ENCODE results near the gene FHOD3. TPM values are rescaled to one million over a fixed set of nuclear protein-coding genes. Genes with fewer than 3 reads are reported as not detected.

FHOD3 gene
- total RNA-seq, 1 donor: 3.0 TPM

- no peak overlapping the region for H3K4me3 ChIP-seq (ENCODE audit: low read depth, low read length)
- DNase-seq (ENCODE audit: low read depth): no peak
- TF ChIP-seq, protein P1, sequence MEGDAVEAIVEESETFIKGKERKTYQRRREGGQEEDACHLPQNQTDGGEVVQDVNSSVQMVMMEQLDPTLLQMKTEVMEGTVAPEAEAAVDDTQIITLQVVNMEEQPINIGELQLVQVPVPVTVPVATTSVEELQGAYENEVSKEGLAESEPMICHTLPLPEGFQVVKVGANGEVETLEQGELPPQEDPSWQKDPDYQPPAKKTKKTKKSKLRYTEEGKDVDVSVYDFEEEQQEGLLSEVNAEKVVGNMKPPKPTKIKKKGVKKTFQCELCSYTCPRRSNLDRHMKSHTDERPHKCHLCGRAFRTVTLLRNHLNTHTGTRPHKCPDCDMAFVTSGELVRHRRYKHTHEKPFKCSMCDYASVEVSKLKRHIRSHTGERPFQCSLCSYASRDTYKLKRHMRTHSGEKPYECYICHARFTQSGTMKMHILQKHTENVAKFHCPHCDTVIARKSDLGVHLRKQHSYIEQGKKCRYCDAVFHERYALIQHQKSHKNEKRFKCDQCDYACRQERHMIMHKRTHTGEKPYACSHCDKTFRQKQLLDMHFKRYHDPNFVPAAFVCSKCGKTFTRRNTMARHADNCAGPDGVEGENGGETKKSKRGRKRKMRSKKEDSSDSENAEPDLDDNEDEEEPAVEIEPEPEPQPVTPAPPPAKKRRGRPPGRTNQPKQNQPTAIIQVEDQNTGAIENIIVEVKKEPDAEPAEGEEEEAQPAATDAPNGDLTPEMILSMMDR (IDR thresholded peaks at IDR 0.05; ENCODE audit: insufficient read depth, low read length): no peak
These were observed 151.1 kb downstream of the FHOD3 start for GRCh38 chr18:36448384-36449290.

DNA sequence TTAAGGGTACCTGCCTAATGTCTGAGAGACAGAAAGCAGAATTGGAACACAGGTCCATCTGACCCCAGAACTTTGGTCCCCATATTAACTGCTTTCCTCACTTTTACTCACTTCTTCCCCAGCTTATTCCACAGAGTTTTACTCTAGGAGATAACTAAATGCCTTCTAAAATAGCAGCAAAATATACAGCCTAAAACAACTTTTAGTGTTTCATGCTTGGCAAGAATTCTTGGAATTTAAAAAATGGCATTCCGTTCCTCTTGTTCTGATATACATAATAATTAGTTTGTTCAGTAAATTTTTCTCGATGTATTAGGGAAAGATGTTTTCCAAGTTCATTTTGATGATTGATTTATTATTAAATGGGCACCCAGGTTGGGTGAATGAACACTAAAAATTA is 151.9 kb downstream of the FHOD3 start:
- TF ChIP-seq, protein P1 (IDR thresholded peaks at IDR 0.05; ENCODE audit: insufficient read depth, low read length): no peak
- DNase-seq (ENCODE audit: low read depth): peak; percentile 25
- H3K4me3 ChIP-seq (ENCODE audit: low read depth, low read length): no peak overlapping the region

GRCh38 chr18:36450264-36450663 is 152.8 kb downstream of the FHOD3 start:
- TF ChIP-seq, protein P1 (IDR thresholded peaks at IDR 0.05; ENCODE audit: insufficient read depth, low read length): no peak
- H3K4me3 ChIP-seq (ENCODE audit: low read depth, low read length): no peak overlapping the region
- DNase-seq (ENCODE audit: low read depth): no peak

- TF ChIP-seq, protein P1 (IDR thresholded peaks at IDR 0.05; ENCODE audit: insufficient read depth, low read length): no peak
- no peak overlapping the region for H3K4me3 ChIP-seq (ENCODE audit: low read depth, low read length)
- DNase-seq (ENCODE audit: low read depth): peak; percentile 14
These were observed 154.1 kb downstream of the FHOD3 start for GRCh38 chr18:36451454-36452251.

DNA sequence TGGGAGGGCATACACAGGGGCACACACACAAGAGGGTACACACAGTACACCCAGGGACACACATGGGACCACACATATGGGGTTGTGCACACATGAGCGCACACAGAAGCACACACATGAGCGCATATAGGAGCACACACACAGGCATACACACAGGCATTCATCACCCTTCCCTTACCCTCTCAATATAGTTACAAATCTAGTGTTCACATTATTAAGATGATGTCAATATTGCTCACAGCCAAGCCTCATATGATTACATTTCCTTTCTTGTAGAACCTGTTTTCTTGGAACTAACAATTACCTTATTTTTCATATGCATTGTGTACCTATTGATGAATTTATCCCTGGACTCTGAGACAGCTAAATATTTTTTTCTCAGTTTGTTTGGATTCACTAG is 156.7 kb downstream of the FHOD3 start:
- TF ChIP-seq, protein P1 (IDR thresholded peaks at IDR 0.05; ENCODE audit: insufficient read depth, low read length): no peak
- no peak for DNase-seq (ENCODE audit: low read depth)
- no peak overlapping the region for H3K4me3 ChIP-seq (ENCODE audit: low read depth, low read length)

GRCh38 chr18:36454848-36455458 is 157.4 kb downstream of the FHOD3 start:
- no peak for DNase-seq (ENCODE audit: low read depth)
- TF ChIP-seq, protein P1 (IDR thresholded peaks at IDR 0.05; ENCODE audit: insufficient read depth, low read length): no peak
- H3K4me3 ChIP-seq (ENCODE audit: low read depth, low read length): no peak overlapping the region
